Psoas muscle (tissue), 8 donors: ENCODE measurements around the gene HDAC1. TPM values are rescaled to one million over a fixed set of nuclear protein-coding genes. Genes with fewer than 3 reads are reported as not detected.

Source experiments
- ATAC-seq, 4 donors: fragments of 200-7000 bp; cut with Tn5 transposase; one replicate each; pipeline ENCODE4 v1.9.1; 2020; ENCODE audit warnings: moderate library complexity in 3 of 4, mild to moderate bottlenecking in 2 of 4
- DNase-seq, 2 donors: peaks; one replicate each; pipeline ENCODE4 v3.0.0-alpha.2; 2020
- H3K27ac ChIP-seq: fragments of 200-600 bp; one replicate; pipeline ENCODE4 v1.8.0; 2022
- H3K27me3 ChIP-seq, 3 donors: fragments of 200-600 bp in 1 of 3; one replicate each; pipeline versions ENCODE4 v1.6.1 to v1.8.0; 2013 to 2022; ENCODE audit warnings: low read length in 2 of 3, mild to moderate bottlenecking in 2 of 3, moderate library complexity in 1 of 3; ENCODE audit not compliant: insufficient read depth in 3 of 3
- H3K36me3 ChIP-seq, 2 donors: fragments of 200-600 bp in 1 of 2; one replicate each; pipeline versions ENCODE4 v1.6.1 to v1.8.0; 2013 to 2022; ENCODE audit warnings: low read depth in 1 of 2, mild to moderate bottlenecking in 1 of 2, moderate library complexity in 1 of 2; ENCODE audit not compliant: insufficient read depth in 1 of 2
- H3K4me1 ChIP-seq: fragments of 200-600 bp; one replicate; pipeline ENCODE4 v1.8.0; 2022
- H3K4me3 ChIP-seq: fragments of 200-600 bp; one replicate; pipeline ENCODE4 v1.8.0; 2022; ENCODE audit warnings: mild to moderate bottlenecking
- H3K9me3 ChIP-seq: fragments of 200-600 bp; one replicate; pipeline ENCODE4 v1.8.0; 2022
- WGBS, 3 donors: extraction: QIAGEN DNeasy Blood & Tissue Kit; methylation state at CpG; one replicate each; pipeline versions ENCODE4 v1.1.6 to v1.1.7; 2013; 5-methylcytosine and 5-hydroxymethylcytosine counted together
- intact Hi-C, 2 donors: fragments of 100-400 bp; cut with DNase I; formaldehyde crosslinking; loops; one replicate each; pipeline versions ENCODE4 v1.11.0 to v1.14.2; 2022
- long read RNA-seq, 2 donors: library from polyadenylated mRNA; unstranded; transcript quantifications; one replicate each; pipeline ENCODE4 v2.0.0, GENCODE V29; 2021
- polyA plus RNA-seq, 3 donors: library from polyadenylated mRNA; stranded (reverse); fragments of 200-250 nt; gene quantifications; one replicate each; pipeline ENCODE4 v1.2.3, GENCODE V29; 2013
- total RNA-seq, 4 donors: library from RNA; stranded (reverse); fragmentation: NEBNext Ultra II Directional in 2 of 4; extraction: Animal tissue kit (Norgen Biotek cat#: 25700) in 2 of 4; gene quantifications; one replicate each; pipeline versions ENCODE4 v1.2.1 to v1.2.4, GENCODE V29; 2021 to 2023
- TF ChIP-seq, protein P1 (sequence below): fragments of 200-600 bp; IDR thresholded peaks from one replicate; pipeline ENCODE4 v1.8.0; 2022; ENCODE audit warnings: antibody characterized with exemption
- donor health status: healthy with polysubstance abuse.
- donor health status: DM: no; HTN: no; CAD: no; lungs with moderate emphysema.
- donor health status: Bipolar disorder and iron deficiency.
- donor health status: healthy.
- donor health status: DM: yes; HTN: yes; CAD: no.
- donor health status: DM: no; HTN: no; CAD: no.
- donor health status: DM: no; HTN: no; CAD: no.
- donor health status: DM: yes; HTN: yes; CAD: no.

The HDAC1 gene
- total RNA-seq: 10 to 100 TPM; 11.8 to 17.2 (median 14.6) TPM
- polyA plus RNA-seq: 10 to 100 TPM; 13.8 to 23.1 (median 17.0) TPM
- long read RNA-seq, donor 1, transcript HDAC1-201 (14 exons, 2,124 nt): major isoform, 5 of 8 reads
- long read RNA-seq, donor 1, partial matches to known transcripts: 3 of 8 reads
- long read RNA-seq, donor 1, other reads (novel, unspliced or antisense): 0 of 8 reads
- long read RNA-seq, donor 2, transcript HDAC1-201 (14 exons, 2,124 nt): major isoform, 21 of 26 reads
- long read RNA-seq, donor 2, partial matches to known transcripts: 1 of 26 reads
- long read RNA-seq, donor 2, other reads (novel, unspliced or antisense): 4 of 26 reads

DNA sequence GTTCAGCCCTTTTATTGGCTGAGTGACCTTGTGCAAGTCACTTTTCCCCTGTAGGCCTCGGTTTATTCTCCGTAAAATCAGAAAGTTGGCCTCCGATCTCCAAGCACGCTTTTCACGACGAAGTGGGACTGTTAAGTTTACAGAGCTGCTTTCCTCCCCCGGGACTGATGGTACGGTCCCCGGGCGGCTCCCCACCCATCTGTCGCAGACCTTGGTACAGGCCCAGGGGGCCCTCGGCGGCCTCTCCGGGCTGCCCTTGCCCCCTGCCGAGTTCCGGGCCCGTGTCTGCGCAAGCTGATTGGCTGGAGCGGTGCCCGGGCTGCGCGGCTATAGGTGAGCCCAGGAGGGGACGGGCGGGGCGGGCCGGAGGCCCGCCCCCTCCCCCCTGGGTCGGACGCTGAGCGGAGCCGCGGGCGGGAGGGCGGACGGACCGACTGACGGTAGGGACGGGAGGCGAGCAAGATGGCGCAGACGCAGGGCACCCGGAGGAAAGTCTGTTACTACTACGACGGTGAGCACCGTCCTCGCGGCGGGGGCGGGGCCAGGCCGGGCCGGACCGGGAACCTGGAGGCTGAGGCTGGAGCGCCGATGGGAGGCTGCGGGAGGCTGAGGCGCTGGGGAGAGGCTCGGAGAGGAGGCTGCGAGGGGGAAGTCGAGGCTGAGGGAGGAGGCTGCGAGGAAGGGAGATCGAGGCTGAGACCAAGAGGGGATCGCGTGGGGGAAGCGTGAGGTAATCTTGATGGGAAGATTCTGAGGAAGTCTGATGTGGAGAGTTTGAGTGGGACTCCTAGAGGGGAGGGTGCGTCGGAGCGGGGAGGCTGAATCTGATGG, at the start of gene HDAC1:
TSS of gene HDAC1 (plus strand) at position 376 of the 831 bp plus-strand sequence. CDS start at position 463, 87 bp downstream.
- Histone ChIP-seq H3K4me3 (peak within 1 kb of the TSS; percentile 78), H3K4me1 (no peaks in the 10 kb centered on the region), H3K27ac (peak within 1 kb of the TSS; percentile 78), H3K36me3 (no peaks in the 10 kb centered on the region), H3K9me3 (no peaks in the 10 kb centered on the region), H3K27me3 (no peaks in the 10 kb centered on the region)
- ATAC-seq (peak; percentile 98 to 100 (median 99)), DNase-seq (peak; percentile 95 to 98)
- intact Hi-C loops: no loop called here
- TF ChIP-seq, protein P1, sequence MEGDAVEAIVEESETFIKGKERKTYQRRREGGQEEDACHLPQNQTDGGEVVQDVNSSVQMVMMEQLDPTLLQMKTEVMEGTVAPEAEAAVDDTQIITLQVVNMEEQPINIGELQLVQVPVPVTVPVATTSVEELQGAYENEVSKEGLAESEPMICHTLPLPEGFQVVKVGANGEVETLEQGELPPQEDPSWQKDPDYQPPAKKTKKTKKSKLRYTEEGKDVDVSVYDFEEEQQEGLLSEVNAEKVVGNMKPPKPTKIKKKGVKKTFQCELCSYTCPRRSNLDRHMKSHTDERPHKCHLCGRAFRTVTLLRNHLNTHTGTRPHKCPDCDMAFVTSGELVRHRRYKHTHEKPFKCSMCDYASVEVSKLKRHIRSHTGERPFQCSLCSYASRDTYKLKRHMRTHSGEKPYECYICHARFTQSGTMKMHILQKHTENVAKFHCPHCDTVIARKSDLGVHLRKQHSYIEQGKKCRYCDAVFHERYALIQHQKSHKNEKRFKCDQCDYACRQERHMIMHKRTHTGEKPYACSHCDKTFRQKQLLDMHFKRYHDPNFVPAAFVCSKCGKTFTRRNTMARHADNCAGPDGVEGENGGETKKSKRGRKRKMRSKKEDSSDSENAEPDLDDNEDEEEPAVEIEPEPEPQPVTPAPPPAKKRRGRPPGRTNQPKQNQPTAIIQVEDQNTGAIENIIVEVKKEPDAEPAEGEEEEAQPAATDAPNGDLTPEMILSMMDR: no peak
- WGBS, 3 donors: 0 to 1% (median 1%) methylated on average over 60 to 67 of the region's 67 CpGs

DNA sequence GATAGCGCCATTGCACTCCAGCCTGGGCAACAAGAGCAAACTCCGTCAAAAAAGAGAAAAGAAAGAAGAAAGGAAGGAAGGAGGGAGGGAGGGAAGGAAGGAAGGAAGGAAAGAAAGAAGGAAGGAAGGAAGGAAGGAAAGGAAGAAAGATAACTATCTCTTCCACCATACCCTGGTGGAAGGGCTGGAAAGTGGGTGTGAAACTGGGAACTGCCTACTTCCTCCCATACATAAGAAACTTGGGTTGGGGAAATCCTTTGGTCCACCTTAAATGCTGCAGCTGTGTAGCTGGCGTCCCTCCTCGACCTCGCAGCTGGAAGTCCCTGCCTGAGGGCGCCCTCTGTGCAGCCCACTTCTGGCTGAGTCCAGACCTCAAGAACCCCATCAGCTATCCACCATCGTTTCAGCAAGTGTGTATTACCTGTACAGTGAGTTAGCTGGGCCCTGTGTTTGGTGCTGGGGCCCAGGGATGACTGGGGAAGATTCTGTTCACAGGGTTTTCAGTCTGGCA, 49.5 kb upstream of the HDAC1 start:
- 36 to 42% (median 40%) methylated on average over 7 of the region's 7 CpGs for WGBS, 3 donors
- Histone ChIP-seq H3K27ac (peak overlapping the region; percentile 72), H3K4me3 (peak overlapping the region; percentile 33), H3K36me3 (no peaks in the 10 kb centered on the region), H3K4me1 (peaks cover 26% of the 10 kb centered on the region), H3K9me3 (no peaks in the 10 kb centered on the region), H3K27me3 (no peaks in the 10 kb centered on the region)
- DNase-seq (peak; percentile 28 to 58), ATAC-seq (no peak)
- intact Hi-C loops: no loop called here
- TF ChIP-seq, protein P1: no peak

DNA sequence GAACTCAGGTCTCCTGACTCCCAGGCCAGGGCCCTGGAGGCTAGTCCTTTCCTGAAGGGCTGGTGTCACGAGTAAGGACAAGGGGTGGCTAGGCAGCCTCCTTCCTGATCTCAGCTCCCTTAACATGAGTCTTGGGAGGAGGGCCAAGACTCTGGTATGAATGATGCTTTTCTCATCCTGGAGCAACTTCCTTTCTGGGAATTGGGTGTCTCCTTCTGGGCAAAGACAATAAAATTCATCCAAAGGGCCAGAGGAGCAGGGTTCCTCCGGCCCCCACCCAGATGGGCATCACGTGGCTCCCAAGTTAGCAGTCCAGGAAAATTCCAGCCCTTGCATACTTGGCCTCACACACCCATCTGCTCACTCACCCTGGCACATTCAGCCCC, 45.0 kb upstream of the HDAC1 start, which contains the start of gene FAM167B:
TSS of gene FAM167B (plus strand) at position 335 of the 386 bp plus-strand sequence. CDS start 200 bp downstream, outside the sequence.
- peak; percentile 65 to 66 for DNase-seq
- Histone ChIP-seq H3K27ac (peak within 1 kb of the TSS; percentile 53), H3K36me3 (no peaks in the 10 kb centered on the region), H3K4me3 (peak within 1 kb of the TSS; percentile 35), H3K4me1 (peaks cover 28% of the 10 kb centered on the region), H3K9me3 (no peaks in the 10 kb centered on the region), H3K27me3 (no peaks in the 10 kb centered on the region)
- ATAC-seq: peak in 3 of 4 donors; percentile 25 to 40 (median 33)
- TF ChIP-seq, protein P1: no peak
- intact Hi-C loops: no loop called here
- 35 to 65% (median 52%) methylated on average over 3 of the region's 3 CpGs for WGBS, 3 donors

DNA sequence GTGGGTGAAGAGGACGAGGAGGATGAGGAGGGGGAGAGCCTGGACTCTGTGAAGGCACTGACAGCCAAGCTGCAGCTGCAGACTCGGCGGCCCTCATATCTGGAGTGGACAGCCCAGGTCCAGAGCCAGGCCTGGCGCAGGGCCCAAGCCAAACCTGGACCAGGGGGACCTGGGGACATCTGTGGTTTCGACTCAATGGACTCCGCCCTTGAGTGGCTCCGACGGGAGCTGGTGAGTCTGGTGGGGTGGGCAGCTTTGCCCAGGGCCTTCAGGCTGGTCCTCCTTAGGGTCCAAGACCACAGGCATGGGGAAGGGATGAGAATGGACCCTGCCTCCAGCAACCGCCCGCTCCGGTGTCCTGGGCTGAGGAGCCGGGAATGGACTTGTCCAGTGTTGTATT, 44.4 kb upstream of the HDAC1 start:
- Histone ChIP-seq H3K36me3 (no peaks in the 10 kb centered on the region), H3K27me3 (peaks cover 0 to 2% (median 0%) of the 10 kb centered on the region in 3 donors), H3K27ac (peak overlapping the region; percentile 53), H3K9me3 (no peaks in the 10 kb centered on the region), H3K4me3 (peak overlapping the region; percentile 35), H3K4me1 (peaks cover 28% of the 10 kb centered on the region)
- DNase-seq: peak; percentile 23 to 59
- intact Hi-C loops: no loop called here
- TF ChIP-seq, protein P1: no peak
- 50 to 56% (median 54%) methylated on average over 11 to 12 of the region's 12 CpGs for WGBS, 3 donors
- ATAC-seq: peak in 2 of 4 donors; percentile 4 to 24
